ENCODE results near the gene ST6GALNAC5.

DNA sequence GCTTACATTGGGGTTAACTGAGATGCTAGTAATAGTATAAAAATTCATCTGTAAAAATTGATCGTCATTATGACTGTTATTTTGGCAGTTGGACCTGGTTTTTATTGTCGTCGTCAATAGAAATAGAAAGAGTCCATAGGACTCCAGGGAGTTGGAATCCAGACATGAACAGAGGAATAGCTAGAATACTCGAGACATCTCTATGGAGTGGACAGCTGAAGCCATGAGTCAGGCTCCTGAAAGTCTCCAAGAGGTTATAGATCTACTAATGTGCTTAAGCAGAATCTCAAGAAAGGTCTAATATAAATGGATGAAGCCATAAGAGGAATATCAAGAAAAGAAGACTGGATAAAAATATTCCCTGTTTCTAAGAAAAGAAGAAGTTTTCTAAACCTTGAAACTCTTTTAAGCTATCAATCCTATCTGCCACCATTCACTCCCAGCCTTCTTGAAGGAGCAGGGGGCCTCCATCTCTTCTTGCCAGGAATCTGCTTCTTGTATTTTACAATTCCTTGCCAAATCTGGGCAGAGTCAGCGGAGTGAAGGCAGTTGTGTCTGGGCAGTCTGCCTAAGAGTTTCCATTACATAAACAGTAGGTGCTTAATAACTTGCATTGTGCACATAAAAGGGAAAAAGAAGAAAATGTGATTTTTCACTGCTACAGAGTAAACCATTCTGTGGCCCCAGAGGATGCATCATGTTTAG is 163.3 kb downstream of the ST6GALNAC5 start:
- TF ChIP-seq EZH2 (IDR thresholded peaks at IDR 0.05; ENCODE audit: low read depth) = no peak
- TF ChIP-seq, protein P1, sequence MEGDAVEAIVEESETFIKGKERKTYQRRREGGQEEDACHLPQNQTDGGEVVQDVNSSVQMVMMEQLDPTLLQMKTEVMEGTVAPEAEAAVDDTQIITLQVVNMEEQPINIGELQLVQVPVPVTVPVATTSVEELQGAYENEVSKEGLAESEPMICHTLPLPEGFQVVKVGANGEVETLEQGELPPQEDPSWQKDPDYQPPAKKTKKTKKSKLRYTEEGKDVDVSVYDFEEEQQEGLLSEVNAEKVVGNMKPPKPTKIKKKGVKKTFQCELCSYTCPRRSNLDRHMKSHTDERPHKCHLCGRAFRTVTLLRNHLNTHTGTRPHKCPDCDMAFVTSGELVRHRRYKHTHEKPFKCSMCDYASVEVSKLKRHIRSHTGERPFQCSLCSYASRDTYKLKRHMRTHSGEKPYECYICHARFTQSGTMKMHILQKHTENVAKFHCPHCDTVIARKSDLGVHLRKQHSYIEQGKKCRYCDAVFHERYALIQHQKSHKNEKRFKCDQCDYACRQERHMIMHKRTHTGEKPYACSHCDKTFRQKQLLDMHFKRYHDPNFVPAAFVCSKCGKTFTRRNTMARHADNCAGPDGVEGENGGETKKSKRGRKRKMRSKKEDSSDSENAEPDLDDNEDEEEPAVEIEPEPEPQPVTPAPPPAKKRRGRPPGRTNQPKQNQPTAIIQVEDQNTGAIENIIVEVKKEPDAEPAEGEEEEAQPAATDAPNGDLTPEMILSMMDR (conservative IDR thresholded peaks at IDR 0.05) = no peak
